Breast epithelium (tissue), 3 donors: ENCODE measurements around the gene PCDHA10.

Experiments used
- POLR2A ChIP-seq: fragments of 450-650 bp; IDR thresholded peaks from one replicate; pipeline ENCODE4 v1.6.1; 2016; ENCODE audit warnings: antibody characterized with exemption, mild to moderate bottlenecking, moderate library complexity
- POLR2AphosphoS5 ChIP-seq, 3 donors: sonication (generic); formaldehyde crosslinking; IDR thresholded peaks; one replicate each; pipeline ENCODE4 v1.6.1; 2017; ENCODE audit warnings: antibody characterized with exemption in 3 of 3
- TF ChIP-seq, protein P1 (sequence below), 3 donors: fragments of 450-650 bp; IDR thresholded peaks; one replicate each; pipeline ENCODE4 v1.5.1; 2016 to 2017; ENCODE audit warnings: antibody characterized with exemption in 3 of 3, mild to moderate bottlenecking in 3 of 3, moderate library complexity in 3 of 3

DNA sequence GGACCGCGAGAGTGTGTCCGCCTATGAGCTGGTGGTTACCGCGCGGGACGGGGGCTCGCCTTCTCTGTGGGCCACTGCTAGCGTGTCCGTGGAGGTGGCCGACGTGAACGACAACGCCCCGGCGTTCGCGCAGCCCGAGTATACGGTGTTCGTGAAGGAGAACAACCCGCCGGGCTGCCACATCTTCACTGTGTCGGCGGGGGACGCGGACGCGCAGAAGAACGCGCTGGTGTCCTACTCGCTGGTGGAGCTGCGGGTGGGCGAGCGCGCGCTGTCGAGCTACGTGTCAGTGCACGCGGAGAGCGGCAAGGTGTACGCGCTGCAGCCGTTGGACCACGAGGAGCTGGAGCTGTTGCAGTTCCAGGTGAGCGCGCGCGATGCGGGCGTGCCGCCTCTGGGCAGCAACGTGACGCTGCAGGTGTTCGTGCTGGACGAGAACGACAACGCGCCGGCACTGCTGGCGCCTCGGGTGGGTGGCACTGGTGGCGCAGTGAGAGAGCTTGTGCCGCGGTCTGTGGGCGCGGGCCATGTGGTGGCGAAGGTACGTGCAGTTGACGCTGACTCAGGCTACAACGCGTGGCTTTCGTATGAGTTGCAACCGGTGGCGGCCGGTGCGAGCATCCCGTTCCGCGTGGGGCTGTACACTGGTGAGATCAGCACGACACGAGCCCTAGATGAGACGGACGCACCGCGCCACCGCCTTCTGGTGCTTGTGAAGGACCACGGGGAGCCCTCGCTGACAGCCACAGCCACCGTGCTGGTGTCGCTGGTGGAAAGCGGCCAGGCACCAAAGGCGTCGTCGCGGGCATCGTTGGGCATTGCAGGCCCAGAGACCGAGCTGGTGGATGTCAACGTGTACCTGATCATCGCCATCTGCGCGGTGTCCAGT lies 19.8 kb upstream of the PCDHA10 start:
- TF ChIP-seq, protein P1, sequence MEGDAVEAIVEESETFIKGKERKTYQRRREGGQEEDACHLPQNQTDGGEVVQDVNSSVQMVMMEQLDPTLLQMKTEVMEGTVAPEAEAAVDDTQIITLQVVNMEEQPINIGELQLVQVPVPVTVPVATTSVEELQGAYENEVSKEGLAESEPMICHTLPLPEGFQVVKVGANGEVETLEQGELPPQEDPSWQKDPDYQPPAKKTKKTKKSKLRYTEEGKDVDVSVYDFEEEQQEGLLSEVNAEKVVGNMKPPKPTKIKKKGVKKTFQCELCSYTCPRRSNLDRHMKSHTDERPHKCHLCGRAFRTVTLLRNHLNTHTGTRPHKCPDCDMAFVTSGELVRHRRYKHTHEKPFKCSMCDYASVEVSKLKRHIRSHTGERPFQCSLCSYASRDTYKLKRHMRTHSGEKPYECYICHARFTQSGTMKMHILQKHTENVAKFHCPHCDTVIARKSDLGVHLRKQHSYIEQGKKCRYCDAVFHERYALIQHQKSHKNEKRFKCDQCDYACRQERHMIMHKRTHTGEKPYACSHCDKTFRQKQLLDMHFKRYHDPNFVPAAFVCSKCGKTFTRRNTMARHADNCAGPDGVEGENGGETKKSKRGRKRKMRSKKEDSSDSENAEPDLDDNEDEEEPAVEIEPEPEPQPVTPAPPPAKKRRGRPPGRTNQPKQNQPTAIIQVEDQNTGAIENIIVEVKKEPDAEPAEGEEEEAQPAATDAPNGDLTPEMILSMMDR (IDR thresholded peaks at IDR 0.05) = no peak
- TF ChIP-seq POLR2A (no peak), POLR2AphosphoS5 (IDR thresholded peaks at IDR 0.05) (no peak)
